NCI-H345 treated with DMSO at 0.1 percent for 48 hours (cell line): ENCODE measurements around the gene MLPH.
A peak's percentile ranks its signal among the peaks of the same experiment; 100 is the strongest.

Experiments used
- DNase-seq: peaks from one replicate; lab custom pipeline; 2025; ENCODE audit not compliant: unreplicated experiment; lab: John Stamatoyannopoulos, UW

Gene MLPH

DNA sequence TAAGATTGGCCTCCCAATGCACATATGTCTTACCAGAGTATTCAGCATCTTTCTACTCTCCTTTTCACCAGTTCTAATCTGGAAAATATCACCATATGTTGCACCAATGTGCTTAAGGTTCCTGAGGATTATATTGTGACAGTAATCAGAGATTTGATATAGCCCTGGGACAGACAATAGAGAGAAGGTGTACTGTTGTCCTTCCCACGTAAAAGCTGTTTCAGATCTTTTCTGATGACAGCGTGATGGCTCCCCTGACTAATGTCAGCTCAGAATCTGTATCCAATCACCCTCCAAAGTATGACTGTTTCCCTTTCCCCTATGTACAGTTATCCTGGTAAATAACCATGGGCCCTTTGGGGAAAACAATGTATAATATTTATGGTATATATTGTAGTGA lies 9.0 kb upstream of the MLPH start:
- DNase-seq = no peak

DNA sequence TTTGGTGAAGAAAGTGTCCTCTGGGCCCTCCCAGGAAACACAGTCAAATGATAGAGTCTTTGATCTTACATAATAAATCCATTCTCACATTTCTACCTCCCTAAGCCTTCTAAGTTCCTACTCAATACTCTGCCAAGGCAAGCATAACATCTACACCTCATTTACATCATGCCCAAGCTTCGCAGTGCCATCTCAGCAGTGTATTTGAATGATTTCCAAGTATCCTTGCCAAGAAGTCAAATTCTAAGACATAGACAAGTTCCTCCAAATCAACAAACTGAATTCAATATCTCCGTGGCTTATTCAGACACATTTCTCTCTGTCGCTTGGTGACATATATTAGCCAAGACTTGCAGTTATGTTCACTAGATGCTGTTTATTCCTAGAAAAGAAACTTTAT lies 8.1 kb upstream of the MLPH start:
- DNase-seq = no peak

DNA sequence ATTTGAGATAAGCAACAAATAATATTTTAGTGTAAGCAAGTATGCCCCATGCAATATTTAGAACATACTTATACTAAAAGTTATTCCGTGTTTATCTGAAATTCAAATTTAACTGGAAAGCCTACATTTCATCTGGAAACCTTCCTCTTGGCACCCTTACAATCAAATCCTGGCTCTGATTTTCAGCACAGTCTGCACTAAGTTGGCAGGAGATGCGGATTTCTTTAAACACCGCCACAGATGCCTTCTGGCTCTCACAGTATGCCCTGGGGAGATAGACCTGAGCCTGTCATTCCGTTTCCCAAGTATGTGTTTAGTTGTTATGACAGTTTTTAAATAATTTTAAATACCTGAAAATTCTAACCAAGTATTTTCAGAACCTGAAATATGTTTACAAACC lies 7.3 kb upstream of the MLPH start:
- no peak for DNase-seq

DNA sequence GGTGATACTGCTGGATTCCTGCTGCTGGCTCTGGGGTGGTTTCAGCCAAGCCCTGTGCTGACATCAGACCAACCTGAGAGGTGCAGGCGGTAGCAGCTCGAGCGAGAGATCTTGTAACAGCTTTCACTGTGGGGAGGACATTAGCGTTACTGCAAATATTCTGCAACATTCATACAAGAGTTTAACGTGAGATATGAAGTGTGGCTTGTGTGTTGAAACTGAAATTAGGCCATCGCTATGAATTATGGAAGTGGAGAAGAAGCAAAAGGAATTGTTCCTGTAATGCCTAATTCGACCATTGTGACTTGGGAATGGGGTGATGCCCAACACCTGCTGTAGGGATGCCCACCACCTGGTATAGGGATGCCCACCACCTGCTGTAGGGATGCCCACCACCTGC lies 6.5 kb upstream of the MLPH start:
- no peak for DNase-seq

DNA sequence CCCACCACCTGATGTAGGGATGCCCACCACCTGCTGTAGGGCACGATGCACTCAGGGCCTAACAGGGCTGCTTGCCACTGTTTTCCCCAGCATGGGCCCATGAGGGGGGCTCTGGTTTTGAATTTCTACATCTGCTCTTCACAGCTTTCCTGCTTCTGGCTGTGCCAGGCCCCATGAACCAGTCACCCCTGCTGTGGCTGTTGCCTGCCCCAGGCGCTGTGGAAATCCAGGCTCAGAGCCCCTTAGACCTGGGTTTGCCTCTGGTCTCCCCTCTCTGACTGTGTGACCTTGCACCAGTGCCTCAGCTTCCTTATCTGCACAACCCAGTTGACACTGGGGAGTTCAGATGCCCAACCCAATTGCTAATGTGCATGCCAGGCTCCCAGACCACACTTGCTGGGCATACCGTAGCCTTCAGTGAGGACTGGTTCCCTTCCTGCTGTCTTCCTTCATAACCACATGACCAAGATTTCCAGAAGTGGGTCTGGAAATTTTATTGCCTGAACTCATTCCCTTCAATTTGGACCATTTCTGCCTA lies 6.0 kb upstream of the MLPH start:
- DNase-seq = no peak

DNA sequence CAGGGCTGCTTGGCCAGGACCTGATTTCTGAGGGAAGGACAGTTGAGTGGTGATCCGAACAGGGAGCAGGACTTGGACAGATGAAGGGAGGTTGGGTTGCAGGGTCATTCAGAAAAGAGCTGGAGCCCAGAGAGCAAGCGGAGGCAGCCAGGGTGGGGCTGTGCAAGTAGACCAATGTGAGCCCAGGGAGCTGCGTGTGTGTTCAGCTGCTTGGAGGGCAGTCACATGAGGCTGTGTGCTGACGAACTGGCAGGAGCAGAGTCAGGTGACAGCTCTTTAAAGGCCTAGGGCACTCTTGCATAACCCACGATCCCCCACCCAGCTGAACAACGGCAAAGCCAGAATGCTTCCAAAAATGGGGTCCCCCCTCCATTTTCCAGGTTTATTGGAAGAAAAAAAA lies 4.6 kb upstream of the MLPH start:
- DNase-seq = peak; percentile 66

DNA sequence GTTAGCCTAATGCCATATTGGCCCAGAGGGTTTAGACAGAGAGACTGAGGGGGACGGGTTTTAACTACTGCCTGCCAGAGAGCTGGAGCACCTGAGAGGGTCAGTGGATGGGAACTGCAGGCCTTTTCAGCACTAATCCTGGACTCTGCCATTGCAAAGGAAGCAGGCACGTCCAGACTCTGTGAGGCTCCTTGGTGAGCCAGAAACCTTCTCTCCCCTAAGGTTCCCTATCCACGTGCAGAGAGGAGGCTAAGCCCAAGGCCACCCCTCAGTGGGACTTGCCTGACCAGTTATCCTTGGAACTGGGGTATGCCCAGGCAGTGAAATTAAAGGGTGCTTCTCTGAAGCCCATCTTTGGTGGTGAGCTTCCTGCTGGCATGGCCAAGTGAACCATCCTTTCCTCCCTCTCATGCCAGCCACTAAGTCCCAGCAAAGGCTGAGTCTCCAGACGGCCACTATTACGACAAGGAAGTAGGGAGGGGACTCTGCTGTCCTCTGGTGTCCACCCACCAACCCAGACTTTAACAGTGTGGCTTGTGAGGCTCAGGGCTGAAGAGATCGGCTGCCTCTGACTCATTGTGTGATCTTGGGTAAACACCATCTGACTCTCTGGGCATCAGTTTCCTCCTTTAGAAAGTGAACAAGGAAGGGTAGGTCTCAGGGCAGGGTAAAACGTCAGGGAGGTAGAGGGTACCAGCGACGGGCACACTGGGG lies 3.9 kb upstream of the MLPH start:
- no peak for DNase-seq

DNA sequence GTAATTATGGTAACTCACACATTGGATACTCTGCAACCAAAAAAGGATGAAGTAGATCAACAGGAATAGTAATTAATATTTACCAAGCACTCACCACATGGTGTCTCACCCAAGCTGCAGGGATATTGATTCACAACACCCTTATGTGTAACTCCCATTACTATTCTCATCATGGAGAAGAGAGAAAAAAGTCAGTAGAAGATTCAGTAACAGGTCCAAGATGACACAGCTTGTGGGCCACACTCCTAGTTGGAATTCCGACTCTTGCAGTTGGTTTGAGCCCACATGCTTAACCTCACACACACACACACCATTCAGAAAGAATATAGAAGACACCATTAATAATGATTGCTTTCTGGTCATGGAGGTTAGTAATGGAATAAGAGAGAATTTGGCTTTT lies 1.7 kb upstream of the MLPH start:
- DNase-seq = no peak

DNA sequence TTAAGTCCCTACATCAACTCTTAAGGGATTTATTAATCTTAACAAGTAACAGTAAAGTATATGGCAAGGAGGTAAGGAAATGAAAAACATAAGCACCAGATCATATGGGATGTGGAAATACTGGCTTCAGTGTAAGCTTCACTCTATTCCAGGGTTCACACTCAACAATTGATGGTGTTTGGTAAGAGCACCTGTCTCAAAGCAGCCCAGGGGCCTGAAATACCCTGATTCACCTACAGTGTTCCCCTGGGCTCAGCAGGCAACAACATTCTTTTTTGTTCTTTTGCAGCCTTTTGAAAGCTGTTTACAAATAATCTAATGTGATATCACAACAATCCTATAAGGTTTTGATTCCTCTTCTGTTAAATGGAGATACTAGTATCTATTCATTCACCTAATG lies 1.2 kb upstream of the MLPH start:
- no peak for DNase-seq

DNA sequence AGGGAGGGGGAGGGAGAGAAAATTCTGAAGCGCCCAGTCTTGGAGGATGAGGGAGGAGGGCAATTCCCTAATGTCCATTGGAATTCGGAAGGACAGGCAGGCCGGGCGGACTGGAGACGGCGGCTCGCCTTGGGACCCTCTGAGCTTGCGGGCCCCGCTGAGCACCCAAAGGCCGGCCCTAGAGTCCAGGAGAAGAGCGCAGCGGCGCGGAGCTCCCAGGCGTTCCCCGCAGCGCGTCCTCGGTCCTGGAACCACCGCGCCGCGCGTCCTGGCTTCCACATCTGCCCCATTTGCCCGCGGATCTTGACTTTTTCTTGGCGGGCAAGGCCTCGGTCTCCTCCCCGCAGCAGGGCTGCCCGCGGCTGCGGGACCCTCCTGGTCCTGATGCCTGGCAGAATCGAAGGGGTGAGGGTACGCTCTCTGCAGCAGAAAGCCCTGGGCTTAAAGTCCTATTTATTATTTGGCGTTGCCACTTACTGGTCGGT lies 675 bp upstream of the MLPH start:
- no peak for DNase-seq

DNA sequence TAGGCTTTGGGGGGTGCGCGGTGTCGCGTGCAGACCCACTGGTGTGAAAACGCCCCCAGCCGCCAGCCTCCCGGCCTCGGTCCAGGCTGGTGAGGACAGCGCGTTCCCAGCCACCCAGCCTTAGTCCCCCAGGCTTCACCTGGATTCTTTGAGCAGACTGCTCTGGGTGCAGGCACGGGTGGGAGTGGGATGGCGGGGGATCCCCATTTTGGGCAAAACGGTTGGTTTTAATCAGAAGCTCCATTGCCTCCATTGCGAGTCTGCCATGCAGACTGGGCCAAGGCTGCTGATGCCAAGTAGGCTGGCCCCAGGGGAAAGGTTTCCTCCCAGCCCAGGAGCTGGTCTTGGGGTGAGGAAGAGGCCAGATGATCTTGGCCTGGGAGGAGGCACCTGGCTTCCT lies 445 bp downstream of the MLPH start:
- DNase-seq = no peak

DNA sequence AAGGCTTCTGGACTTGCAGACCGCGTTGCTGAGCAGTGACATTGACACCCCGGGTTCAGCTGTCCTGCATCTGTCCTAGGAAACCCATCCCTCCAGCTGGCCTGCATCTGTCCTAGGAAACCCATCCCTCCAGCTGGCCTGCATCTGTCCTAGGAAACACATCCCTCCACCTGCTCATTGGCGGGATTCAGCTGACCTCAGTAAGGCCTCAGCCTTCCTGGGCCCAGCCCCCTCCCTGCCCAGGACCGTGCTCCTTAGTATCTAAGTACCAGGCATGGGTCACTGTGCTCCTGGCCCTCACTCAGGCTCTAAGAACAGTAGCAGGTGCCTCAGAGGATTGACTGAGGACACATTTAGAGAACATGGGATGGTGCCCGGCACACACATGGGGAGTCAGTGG lies 1.2 kb downstream of the MLPH start:
- no peak for DNase-seq

DNA sequence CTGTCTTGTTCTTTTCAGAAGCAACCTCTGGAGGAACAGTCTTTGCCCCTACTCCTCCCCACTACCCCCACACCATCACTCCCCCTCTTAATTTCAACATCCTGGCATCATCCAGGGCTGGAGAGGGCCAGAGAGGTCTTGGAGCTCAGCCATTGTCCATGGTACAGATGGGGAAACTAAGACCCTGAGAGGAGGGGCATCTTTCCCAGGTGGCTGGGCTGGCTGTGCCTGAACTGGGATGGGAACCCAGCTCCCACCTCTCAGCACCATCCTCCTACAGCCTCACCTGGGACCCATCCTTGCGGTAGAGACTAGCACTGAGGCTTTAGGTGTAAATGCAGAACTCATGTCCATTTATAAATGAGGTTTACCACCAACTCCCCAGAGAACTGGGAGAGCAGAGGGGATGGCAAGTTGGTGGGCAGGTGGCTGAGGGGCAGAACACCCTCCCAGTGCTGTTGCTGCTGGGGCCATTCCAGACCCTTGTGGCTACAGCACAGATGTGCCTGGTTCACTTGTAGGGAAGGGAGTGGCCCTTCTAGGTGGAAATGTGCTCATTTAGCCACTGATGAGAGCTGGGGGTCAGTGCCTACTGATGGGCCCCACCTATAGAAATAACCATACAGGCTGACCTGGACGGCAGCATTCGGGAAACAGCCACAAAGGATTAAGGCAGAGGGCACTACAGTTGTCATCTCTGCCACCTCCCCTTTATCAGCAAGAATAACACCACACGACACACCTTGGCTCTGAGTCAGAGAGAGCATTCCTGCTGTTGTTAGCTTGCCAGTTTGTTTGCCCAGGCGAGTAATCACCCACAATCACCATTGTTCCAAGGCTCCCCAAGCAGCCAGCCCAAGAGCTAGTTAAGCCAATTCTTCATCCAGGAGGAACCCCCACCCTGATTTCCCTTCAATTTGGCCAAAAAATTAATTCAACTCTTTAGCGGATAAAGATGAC lies 2.1 kb downstream of the MLPH start:
- DNase-seq = no peak

DNA sequence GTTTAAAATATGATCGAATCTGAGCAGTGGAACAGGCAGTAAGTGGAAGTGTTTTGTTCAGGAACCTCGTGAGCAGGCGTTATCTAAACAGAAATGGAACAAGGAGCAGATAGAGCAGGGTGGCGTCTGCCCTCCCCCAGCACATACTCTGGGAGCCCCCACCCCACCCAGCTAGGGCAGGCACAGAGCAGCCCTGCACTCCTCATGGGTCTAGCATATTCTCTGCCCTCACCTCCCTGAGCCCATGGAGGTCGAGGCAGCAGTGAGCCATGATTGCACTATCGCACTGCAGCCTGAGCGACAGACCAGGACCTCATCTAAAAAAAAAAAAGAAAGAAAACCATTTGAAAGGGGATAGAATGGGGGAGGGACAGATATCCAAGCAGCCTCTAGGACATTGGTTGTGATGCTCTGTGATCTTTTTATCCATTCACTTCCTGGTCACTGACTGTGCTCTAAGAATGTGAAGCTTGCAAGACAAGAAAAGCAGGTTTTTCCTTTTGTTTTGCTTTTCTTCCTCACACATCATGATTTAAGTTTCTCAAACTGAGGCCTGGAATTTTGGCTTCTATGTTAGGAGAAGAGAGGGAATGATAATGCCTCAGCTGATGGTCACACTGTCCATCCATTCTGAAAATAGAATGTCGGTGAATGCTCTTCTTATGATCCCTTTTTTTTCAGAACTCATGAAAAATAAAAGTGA lies 3.1 kb downstream of the MLPH start:
- no peak for DNase-seq

DNA sequence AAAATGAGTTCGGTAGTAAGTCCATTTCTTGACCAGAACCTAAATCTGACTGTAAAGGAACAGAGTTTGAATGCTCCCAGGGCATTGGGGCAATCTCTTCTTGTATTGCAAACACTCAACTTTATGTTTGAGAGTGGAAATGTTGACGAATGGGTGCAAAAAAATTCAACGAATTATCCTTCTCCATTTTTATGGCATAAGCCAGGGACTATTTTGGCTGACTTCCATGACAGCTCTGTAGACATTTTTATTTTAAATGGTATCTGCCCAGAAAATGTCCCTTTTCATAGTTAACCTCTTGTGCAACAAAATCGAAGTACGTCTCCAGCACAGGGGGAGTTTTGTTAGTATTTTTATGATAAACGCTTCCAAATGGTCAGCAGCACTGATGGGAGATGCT lies 3.7 kb downstream of the MLPH start:
- no peak for DNase-seq

DNA sequence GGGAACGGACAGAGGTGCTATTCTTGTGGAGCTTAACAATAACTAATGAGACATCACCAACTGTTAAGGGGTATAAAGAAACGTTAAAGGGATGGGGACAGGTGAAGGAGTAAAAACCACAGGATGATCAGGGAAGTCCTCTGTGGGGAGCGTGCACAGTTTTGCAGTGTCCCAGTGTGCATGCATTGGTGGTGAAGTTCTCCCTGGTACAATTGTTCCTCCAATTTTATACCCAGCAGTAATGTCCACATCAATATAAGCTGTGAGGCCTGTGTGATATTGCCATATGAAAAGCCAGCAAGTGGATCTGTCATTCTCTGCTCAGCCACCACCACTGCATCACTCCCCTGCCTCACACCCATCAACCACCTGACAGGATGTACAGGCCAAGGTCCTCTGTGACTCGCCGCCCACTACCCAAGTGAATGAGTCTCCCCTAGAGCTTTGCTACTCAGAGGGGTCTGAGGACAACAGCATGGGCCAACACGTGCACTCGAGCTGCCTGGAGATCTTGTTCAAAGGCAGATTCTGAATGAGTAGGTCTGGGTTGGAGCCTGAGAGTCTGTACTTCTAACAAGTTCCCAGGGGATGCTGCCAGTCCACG lies 4.6 kb downstream of the MLPH start:
- DNase-seq = no peak

DNA sequence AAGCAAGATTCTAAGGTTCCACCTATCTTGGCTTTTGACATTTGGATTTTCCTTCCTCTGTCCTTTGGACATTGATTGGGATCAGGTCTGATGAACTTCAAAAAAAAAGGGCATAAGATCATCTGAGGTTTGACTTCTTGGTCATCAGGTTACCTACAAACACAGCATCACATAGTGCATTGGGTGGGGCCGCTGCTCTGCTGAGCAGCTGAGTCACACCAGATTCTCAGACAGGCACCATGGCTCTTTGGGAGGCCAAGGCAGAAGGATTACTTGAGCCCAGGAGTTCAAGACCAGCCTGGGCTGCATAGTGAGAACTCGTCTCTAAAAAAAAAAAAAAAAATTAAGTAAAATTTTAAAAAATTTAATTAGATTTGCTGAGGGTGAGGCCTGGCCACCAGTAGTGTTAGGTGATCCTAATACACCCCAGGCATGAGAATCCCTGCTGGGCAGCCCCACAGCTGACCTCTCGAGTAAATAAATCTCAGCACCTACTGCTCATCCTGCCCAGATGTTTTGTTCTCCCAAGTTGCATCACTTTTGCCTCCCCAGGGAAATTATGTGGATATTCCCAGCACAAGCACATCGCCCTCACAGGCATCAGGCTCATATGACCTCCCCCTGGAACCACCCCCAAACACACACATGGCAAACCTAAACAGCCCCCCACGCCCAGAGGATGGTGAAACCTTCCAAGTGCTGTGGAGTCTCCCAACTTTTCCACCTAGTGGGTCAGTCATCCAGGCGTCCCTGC lies 5.3 kb downstream of the MLPH start:
- DNase-seq = no peak

DNA sequence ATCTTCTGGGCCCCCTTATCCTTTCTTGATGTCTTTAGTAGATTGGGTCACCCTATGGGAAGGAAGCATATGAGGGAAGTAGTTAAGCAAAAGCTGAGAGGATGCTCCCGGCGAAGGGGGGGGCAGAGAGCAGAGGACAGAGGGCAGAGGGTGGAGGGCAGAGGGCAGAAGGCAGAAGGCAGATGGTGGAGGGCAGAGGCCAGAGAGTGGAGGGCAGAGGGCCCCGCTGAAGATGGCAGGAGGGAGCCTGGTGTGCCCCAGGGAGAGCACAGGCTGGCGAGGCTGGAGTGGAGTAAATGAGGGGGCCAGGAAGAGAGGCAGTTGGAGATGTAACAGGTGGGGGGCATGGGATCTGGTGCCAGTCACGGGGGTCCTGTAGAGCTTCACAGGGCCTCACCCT lies 7.0 kb downstream of the MLPH start:
- DNase-seq = no peak

DNA sequence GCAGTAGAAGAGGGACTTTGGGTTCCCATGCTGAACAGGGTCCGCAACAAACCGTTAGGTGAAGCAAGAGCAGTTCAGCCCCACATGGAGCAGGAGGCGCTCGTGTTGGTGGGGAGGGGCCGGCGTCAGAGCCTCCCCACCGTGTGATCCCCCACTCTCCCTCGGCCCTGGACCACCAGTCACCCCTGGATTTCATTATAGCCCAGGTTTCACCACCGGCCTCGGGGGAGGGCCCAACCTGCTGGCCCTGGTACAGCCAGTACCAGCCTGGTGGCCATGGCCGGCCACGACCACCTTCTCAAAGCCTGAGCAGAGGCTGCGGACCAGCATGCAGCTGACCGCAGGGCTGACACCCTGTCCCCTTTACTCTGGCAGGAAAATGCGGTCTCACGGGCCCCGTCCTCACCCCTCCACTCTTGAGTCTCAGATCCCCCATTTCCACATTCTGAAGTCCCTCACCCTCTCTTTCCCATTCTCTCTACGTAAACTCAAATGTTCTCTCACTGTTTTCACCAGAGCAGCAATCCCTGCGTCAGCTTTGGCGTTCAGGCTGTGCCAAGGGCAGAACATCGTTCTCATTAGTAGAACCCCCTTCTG lies 8.6 kb downstream of the MLPH start:
- DNase-seq = no peak

DNA sequence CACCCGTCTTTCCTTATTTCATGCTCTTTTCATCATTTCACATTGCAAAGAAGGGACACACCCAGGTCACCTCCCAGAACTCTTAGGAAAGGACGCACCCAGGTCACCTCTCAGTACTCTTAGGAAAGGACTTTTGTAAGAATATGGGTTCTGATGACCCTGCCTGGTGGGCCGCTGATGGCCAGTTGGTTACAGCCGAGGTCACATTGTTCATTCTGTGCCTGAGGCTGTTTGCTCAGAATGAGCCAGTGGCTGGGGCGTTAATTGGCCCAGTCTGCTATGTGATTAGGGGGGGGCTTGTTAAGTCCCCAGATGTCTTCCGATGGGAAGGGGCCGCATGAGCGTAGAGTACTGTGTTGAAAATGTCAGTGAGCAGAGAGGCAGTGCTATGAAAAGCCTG lies 9.4 kb downstream of the MLPH start:
- DNase-seq = no peak
